Posterior cingulate gyrus (tissue), 11 donors: ENCODE results near the gene TRAFD1.

Experiments used
- DNase-seq, 10 donors: peaks; one replicate each; pipeline versions ENCODE4 v3.0.0 to v3.0.0-alpha.2; 2020 to 2021; ENCODE audit warnings: mixed read lengths in 3 of 10
- intact Hi-C: fragments of 100-400 bp; cut with DNase I; formaldehyde crosslinking; loops from one replicate; pipeline ENCODE4 v1.15.1; 2023

Gene TRAFD1

GRCh38 chr12:112191201-112191600, 65.8 kb downstream of the TRAFD1 start:
- intact Hi-C loops: no loop called here
- DNase-seq: no peak

- intact Hi-C loops: no loop called here
- no peak for DNase-seq
Observed at GRCh38 chr12:112191840-112192321, 66.5 kb downstream of the TRAFD1 start.

- intact Hi-C loops: no loop called here
- DNase-seq: no peak
Observed at GRCh38 chr12:112192475-112192874, 67.1 kb downstream of the TRAFD1 start.

GRCh38 chr12:112194601-112195247, 69.4 kb downstream of the TRAFD1 start:
- DNase-seq: no peak
- intact Hi-C loops: loop anchor here (5.0 kb wide), 1 partner anchor 193 kb away; no protein-coding TSS in a partner anchor

GRCh38 chr12:112196196-112196875, 71.0 kb downstream of the TRAFD1 start:
- no peak for DNase-seq
- intact Hi-C loops: loop anchor here (5.0 kb wide), 1 partner anchor 191 kb away; no protein-coding TSS in a partner anchor

GRCh38 chr12:112198120-112198733, 72.9 kb downstream of the TRAFD1 start:
- intact Hi-C loops: loop anchor here (5.0 kb wide), 1 partner anchor 189 kb away; no protein-coding TSS in a partner anchor
- DNase-seq: peak in 7 of 10 donors; percentile 47 to 94 (median 66)

- intact Hi-C loops: loop anchor here (5.0 kb wide), 1 partner anchor 188 kb away; no protein-coding TSS in a partner anchor
- DNase-seq: no peak
Observed at GRCh38 chr12:112199136-112199535, 73.8 kb downstream of the TRAFD1 start.
